ENCODE data around the gene SAT2. TPM values are rescaled to one million over a fixed set of nuclear protein-coding genes. Genes with fewer than 3 reads are reported as not detected.
"Not testable (repeated sequence)": the region's sequence is repeated elsewhere in the genome, so short reads cannot be mapped to it uniquely, and the experiment has no call there.

SAT2 gene
- total RNA-seq, 2 donors from 2014 or later: 47.6 to 48.9 TPM

DNA sequence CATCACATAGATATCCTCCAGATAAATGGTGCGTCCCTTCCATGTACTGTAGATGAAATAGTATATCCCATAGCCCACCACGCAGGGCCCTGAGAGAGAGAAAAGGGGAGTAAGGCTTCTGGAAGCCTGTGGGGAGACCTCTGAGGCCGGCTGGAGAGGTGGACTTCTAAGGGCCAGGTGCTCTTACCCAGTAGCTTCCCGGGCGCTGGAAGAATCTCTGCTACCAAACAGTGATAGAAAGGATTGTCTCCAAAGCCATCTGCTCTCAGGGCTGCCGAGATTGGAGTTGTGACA is 718 bp downstream of the SAT2 start:
- no peaks in the 10 kb centered on the region for H3K9me3 Mint-ChIP-seq
- H3K36me3 Mint-ChIP-seq (ENCODE audit: insufficient read depth in 2 of 2): peaks cover 0 to 1% of the 10 kb centered on the region in 2 donors
- H3K4me3 Mint-ChIP-seq: peak overlapping the region; percentile 92 to 93
- ATAC-seq (replicated peaks in 1 of 2) (no peak), DNase-seq (no peak)
- peak overlapping the region; percentile 65 for H3K27ac Mint-ChIP-seq
- peaks cover 11% of the 10 kb centered on the region for H3K4me1 Mint-ChIP-seq (ENCODE audit: low read depth)
- H3K27me3 Mint-ChIP-seq (ENCODE audit: low read depth): no peaks in the 10 kb centered on the region

- no peak for ATAC-seq (replicated peaks in 1 of 2)
Observed at GRCh38 chr17:7626307-7626706, 1.3 kb downstream of the SAT2 start.

GRCh38 chr17:7625749-7626148 is 1.9 kb downstream of the SAT2 start:
- ATAC-seq (replicated peaks in 1 of 2); H3K27ac Mint-ChIP-seq; H3K36me3 Mint-ChIP-seq (ENCODE audit: insufficient read depth in 2 of 2); DNase-seq; H3K9me3 Mint-ChIP-seq; H3K27me3 Mint-ChIP-seq (ENCODE audit: low read depth): not testable (repeated sequence)
- H3K4me3 Mint-ChIP-seq: peak overlapping the region in 1 of 2 donors; percentile 22
- peaks cover 11% of the 10 kb centered on the region for H3K4me1 Mint-ChIP-seq (ENCODE audit: low read depth)

More at GRCh38 chr17:7626307-7626706, 1.3 kb downstream of the SAT2 start:
- Mint-ChIP-seq H3K4me1 (ENCODE audit: low read depth) (peaks cover 11% of the 10 kb centered on the region), H3K27me3 (ENCODE audit: low read depth) (no peaks in the 10 kb centered on the region), H3K36me3 (ENCODE audit: insufficient read depth in 2 of 2) (peaks cover 0 to 1% of the 10 kb centered on the region in 2 donors), H3K9me3 (no peaks in the 10 kb centered on the region), H3K4me3 (peak overlapping the region; percentile 92 to 93), H3K27ac (no peak overlapping the region)
- DNase-seq: no peak

DNA sequence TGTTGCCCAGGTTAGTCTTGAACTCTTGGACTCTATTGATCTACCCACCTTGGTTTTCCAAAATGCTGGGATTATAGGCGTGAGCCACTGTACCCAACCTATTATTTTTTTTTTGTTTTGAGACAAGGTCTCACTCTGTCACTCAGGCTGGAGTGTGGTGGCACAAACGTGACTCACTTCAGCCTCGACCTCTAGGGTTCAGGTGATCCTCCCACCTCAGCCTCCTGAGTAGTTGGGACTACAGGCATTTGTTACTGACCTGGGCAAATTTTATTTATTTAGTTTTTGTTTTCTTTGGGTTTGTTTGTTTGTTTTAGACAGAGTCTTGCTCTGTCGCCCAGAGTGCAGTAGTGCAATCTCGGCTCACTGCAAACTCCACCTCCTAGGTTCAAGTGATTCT is 4.0 kb downstream of the SAT2 start:
- Mint-ChIP-seq H3K4me3 (no peak overlapping the region), H3K4me1 (ENCODE audit: low read depth) (peaks cover 11% of the 10 kb centered on the region), H3K36me3 (ENCODE audit: insufficient read depth in 2 of 2) (peaks cover 0 to 1% of the 10 kb centered on the region in 2 donors), H3K27ac (no peak overlapping the region), H3K27me3 (ENCODE audit: low read depth) (no peaks in the 10 kb centered on the region), H3K9me3 (no peaks in the 10 kb centered on the region)
- DNase-seq (no peak), ATAC-seq (replicated peaks in 1 of 2) (no peak)

- H3K27me3 Mint-ChIP-seq (ENCODE audit: low read depth): no peaks in the 10 kb centered on the region
- ATAC-seq (replicated peaks in 1 of 2): no peak
- DNase-seq: no peak
- no peaks in the 10 kb centered on the region for H3K9me3 Mint-ChIP-seq
- no peak overlapping the region for H3K4me3 Mint-ChIP-seq
- H3K36me3 Mint-ChIP-seq (ENCODE audit: insufficient read depth in 2 of 2): no peaks in the 10 kb centered on the region
- no peaks in the 10 kb centered on the region for H3K4me1 Mint-ChIP-seq (ENCODE audit: low read depth)
- no peak overlapping the region for H3K27ac Mint-ChIP-seq
Observed at GRCh38 chr17:7620835-7621234, 6.8 kb downstream of the SAT2 start.

- no peak for DNase-seq
- no peaks in the 10 kb centered on the region for H3K9me3 Mint-ChIP-seq
Observed at GRCh38 chr17:7618608-7619007, 9.0 kb downstream of the SAT2 start.

GRCh38 chr17:7615265-7615747 is 12.3 kb downstream of the SAT2 start:
- peak overlapping the region; percentile 75 to 92 for H3K4me3 Mint-ChIP-seq
- peaks cover 5 to 15% of the 10 kb centered on the region in 2 donors for H3K36me3 Mint-ChIP-seq (ENCODE audit: insufficient read depth in 2 of 2)
- ATAC-seq (replicated peaks in 1 of 2): no peak

More at GRCh38 chr17:7618608-7619007, 9.0 kb downstream of the SAT2 start:
- H3K36me3 Mint-ChIP-seq (ENCODE audit: insufficient read depth in 2 of 2): peaks cover 2% of the 10 kb centered on the region in 2 donors
- H3K4me1 Mint-ChIP-seq (ENCODE audit: low read depth): peaks cover 3% of the 10 kb centered on the region
- no peak overlapping the region for H3K4me3 Mint-ChIP-seq
- no peak overlapping the region for H3K27ac Mint-ChIP-seq
- no peaks in the 10 kb centered on the region for H3K27me3 Mint-ChIP-seq (ENCODE audit: low read depth)
- no peak for ATAC-seq (replicated peaks in 1 of 2)

DNA sequence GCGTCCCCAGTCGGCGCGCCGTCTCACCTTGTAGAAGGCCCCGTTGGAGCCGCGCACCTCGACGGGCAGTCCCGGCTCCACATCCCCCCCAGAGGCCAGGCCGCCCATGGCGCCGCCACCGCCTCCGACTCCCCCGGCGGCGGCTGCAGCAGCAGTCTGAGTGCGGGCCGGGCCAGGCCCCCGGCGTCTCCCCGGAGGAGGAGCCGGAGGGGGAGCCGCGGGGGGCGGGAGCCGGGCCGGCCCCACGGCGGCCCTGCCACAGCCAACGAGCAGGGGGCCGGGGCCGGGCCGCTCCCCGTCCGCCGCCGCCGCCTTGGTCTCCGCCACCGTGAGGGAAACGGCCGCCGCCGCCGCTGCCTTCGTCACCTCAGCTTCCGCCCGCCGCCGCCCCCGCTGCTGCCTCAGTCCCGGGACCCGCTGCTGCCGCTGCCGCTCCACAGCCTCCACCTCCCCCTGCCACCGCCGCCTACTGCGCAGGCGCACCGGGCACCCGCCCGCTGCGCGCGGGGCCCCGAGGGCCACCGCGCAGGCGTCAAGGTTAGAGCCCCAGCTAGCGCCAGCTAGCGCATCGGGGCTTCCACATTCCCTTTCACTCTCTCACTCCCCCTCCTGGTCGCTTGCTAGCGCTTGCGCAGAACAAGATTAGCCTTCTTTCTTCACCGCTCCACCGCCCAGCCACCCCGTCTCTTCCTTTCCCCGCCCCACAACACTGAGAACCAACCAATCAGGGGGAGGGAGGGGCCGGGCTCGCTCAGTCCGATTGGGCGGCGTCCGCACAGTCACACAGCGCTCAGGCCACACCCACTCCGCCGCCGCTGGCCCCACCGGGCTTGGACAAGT is 13.0 kb downstream of the SAT2 start, which contains the start of gene FXR2:
Gene FXR2, minus strand, starts transcription at position 473 of the 840 bp plus-strand sequence. Its CDS starts 365 bp downstream, at position 108.
- H3K36me3 Mint-ChIP-seq (ENCODE audit: insufficient read depth in 2 of 2): peaks cover 5 to 15% of the 10 kb centered on the region in 2 donors
- peak within 1 kb of the TSS; percentile 81 for H3K27ac Mint-ChIP-seq
- H3K27me3 Mint-ChIP-seq (ENCODE audit: low read depth): no peaks in the 10 kb centered on the region
- H3K4me3 Mint-ChIP-seq: peak within 1 kb of the TSS; percentile 92 to 97
- peaks cover 37% of the 10 kb centered on the region for H3K4me1 Mint-ChIP-seq (ENCODE audit: low read depth)
- ATAC-seq (replicated peaks in 1 of 2) (peak; percentile 94), DNase-seq (peak; percentile 98)
- no peaks in the 10 kb centered on the region for H3K9me3 Mint-ChIP-seq

More at GRCh38 chr17:7615265-7615747, 12.3 kb downstream of the SAT2 start:
- H3K9me3 Mint-ChIP-seq: no peaks in the 10 kb centered on the region
- H3K27ac Mint-ChIP-seq: peak overlapping the region; percentile 81
- no peak for DNase-seq
- H3K27me3 Mint-ChIP-seq (ENCODE audit: low read depth): no peaks in the 10 kb centered on the region
- peaks cover 36% of the 10 kb centered on the region for H3K4me1 Mint-ChIP-seq (ENCODE audit: low read depth)

- Mint-ChIP-seq H3K36me3 (ENCODE audit: insufficient read depth in 2 of 2) (peaks cover 5 to 15% of the 10 kb centered on the region in 2 donors), H3K4me3 (peak overlapping the region; percentile 90 to 97), H3K9me3 (no peaks in the 10 kb centered on the region), H3K27me3 (ENCODE audit: low read depth) (no peaks in the 10 kb centered on the region), H3K4me1 (ENCODE audit: low read depth) (peaks cover 37% of the 10 kb centered on the region), H3K27ac (peak overlapping the region; percentile 70)
- ATAC-seq (replicated peaks in 1 of 2): no peak
- no peak for DNase-seq
Observed at GRCh38 chr17:7613769-7614424, 13.7 kb downstream of the SAT2 start.

DNA sequence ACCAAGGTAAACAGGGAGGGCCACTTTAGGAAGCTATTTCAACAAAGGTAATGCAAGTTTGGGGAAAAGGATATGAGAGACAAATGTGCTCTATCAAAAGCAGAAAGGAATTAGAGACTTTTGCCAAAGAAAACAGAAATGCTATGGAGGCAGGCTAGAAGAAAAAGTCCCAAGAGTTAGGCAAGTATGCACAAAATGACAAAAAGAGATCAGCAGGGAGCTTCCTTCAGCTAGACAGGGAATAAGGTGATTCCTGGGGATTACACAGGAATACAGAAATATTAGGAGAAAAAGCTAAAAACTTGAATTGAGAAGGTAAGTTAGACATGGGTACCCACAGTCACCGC is 15.4 kb downstream of the SAT2 start:
- DNase-seq (no peak), ATAC-seq (replicated peaks in 1 of 2) (no peak)
- Mint-ChIP-seq H3K36me3 (ENCODE audit: insufficient read depth in 2 of 2) (peaks cover 5 to 15% of the 10 kb centered on the region in 2 donors), H3K27ac (peak overlapping the region; percentile 15), H3K4me1 (ENCODE audit: low read depth) (peaks cover 37% of the 10 kb centered on the region), H3K27me3 (ENCODE audit: low read depth) (no peaks in the 10 kb centered on the region), H3K9me3 (no peaks in the 10 kb centered on the region), H3K4me3 (peak overlapping the region; percentile 61 to 71)

DNA sequence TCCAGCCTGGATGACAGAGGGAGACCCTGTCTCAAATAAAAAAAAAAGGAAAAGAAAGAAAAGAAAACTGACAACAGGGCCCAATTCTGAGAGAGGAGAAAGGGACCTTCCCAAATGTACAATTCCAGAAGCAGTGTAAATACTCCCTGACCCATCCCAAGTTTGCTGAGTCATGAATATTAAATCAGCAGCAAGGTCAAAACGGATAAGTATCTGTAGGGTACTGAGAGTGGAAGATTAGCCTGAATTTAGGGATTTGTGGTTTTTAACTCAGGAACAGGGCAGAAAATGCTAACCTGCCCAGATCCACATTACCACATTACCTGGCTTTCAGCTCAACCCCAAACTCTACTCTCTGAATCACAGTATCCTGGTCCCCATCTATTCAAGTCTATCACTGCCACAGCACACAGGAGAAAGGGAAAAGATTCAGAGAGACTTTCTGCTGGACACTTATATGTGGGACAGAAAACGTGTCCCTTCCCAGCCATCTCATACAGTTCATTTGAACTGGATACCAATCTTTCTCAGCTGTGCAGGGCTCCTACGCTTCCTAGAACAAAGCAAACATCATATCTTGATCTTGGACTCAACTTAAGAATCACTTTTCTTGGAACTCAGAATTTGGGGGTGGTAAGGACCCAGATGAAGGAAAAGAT is 15.9 kb downstream of the SAT2 start:
- ATAC-seq (replicated peaks in 1 of 2): no peak
- peak overlapping the region; percentile 61 to 71 for H3K4me3 Mint-ChIP-seq
- H3K9me3 Mint-ChIP-seq: no peaks in the 10 kb centered on the region
- peak overlapping the region; percentile 15 for H3K27ac Mint-ChIP-seq
- peaks cover 5 to 15% of the 10 kb centered on the region in 2 donors for H3K36me3 Mint-ChIP-seq (ENCODE audit: insufficient read depth in 2 of 2)
- DNase-seq: no peak
- H3K4me1 Mint-ChIP-seq (ENCODE audit: low read depth): peaks cover 37% of the 10 kb centered on the region
- H3K27me3 Mint-ChIP-seq (ENCODE audit: low read depth): no peaks in the 10 kb centered on the region

DNA sequence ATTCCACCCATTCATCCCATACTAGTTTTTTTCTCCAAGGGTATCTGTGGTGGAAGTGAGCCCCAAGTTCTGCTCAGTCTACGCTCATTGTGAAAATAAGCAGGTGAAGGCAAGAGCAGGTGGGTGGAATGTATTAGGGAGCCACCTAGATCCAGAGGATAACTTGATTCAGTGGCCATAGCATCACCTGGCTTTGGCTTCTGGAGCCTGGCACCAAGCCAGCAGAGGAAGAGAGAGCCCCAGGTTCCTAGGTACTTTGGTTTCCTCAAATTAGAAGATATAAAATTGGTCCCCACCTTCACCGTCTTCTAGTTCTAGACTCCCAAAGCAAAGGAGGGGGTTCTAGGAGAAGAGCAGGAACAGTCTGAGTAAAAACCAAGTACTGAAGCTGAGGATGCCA is 17.0 kb downstream of the SAT2 start:
- peaks cover 5 to 18% of the 10 kb centered on the region in 2 donors for H3K36me3 Mint-ChIP-seq (ENCODE audit: insufficient read depth in 2 of 2)
- H3K4me3 Mint-ChIP-seq: no peak overlapping the region
- H3K9me3 Mint-ChIP-seq: no peaks in the 10 kb centered on the region
- H3K4me1 Mint-ChIP-seq (ENCODE audit: low read depth): peaks cover 43% of the 10 kb centered on the region
- no peak overlapping the region for H3K27ac Mint-ChIP-seq
- H3K27me3 Mint-ChIP-seq (ENCODE audit: low read depth): no peaks in the 10 kb centered on the region
- DNase-seq: no peak
- no peak for ATAC-seq (replicated peaks in 1 of 2)

DNA sequence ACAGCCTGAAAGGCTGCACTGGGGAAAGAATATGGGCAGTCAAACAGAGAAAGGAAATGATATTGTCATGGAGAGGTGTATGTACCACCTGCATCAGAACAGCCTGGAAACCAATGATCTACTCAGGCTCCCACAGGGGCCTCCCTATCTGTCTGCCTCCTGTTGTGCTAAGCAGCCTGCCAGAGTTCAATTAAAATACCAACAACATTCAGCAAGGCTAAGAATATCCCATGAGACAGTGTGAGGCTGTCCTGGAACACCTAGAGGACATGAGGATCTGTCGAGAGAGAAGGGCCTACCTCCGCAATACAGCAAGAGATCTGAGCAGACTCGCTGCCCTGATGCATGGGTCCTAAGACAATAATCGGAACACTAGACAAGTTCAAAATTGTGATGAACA is 21.3 kb downstream of the SAT2 start:
- Mint-ChIP-seq H3K27me3 (ENCODE audit: low read depth) (no peaks in the 10 kb centered on the region), H3K4me3 (no peak overlapping the region), H3K36me3 (ENCODE audit: insufficient read depth in 2 of 2) (peaks cover 6 to 27% of the 10 kb centered on the region in 2 donors), H3K27ac (no peak overlapping the region), H3K9me3 (no peaks in the 10 kb centered on the region), H3K4me1 (ENCODE audit: low read depth) (peaks cover 17% of the 10 kb centered on the region)
- ATAC-seq (replicated peaks in 1 of 2): no peak
- DNase-seq: no peak
